CD4-positive, CD25-positive, alpha-beta regulatory T cell (primary cell): ENCODE measurements around the gene NUP93. TPM values are rescaled to one million over a fixed set of nuclear protein-coding genes. Genes with fewer than 3 reads are reported as not detected.
"Not testable (repeated sequence)": the region's sequence is repeated elsewhere in the genome, so short reads cannot be mapped to it uniquely, and the experiment has no call there.

Experiments
- ATAC-seq, 2 donors: fragments of 150-1000 bp; cut with Tn5 transposase; one replicate each; pipeline ENCODE4 v1.10.0; 2021; ENCODE audit warnings: low read depth in 2 of 2, moderate number of reproducible peaks in 2 of 2, moderate library complexity in 1 of 2
- DNase-seq, 3 donors: peaks; one replicate each; pipeline versions ENCODE4 v3.0.0 to v3.0.0-alpha.2; 2012 to 2022; ENCODE audit warnings: mixed read lengths in 1 of 3
- H3K27ac ChIP-seq: one replicate; pipeline ENCODE4 v1.7.0; 2013; ENCODE audit warnings: mild to moderate bottlenecking, low read length; ENCODE audit not compliant: insufficient read depth, poor library complexity, severe bottlenecking
- H3K27me3 ChIP-seq: one replicate; pipeline ENCODE4 v1.7.0; 2013; ENCODE audit warnings: low read length; ENCODE audit not compliant: control insufficient read depth, insufficient read depth
- H3K36me3 ChIP-seq: one replicate; pipeline ENCODE4 v1.7.0; 2013; ENCODE audit warnings: mild to moderate bottlenecking, low read length, moderate library complexity; ENCODE audit not compliant: control insufficient read depth, insufficient read depth
- H3K4me1 ChIP-seq: 2 replicates; pipeline ENCODE4 v1.7.0; 2013; ENCODE audit warnings: mild to moderate bottlenecking, low read length; ENCODE audit not compliant: insufficient read depth, control insufficient read depth, poor library complexity, severe bottlenecking
- H3K4me3 ChIP-seq: one replicate; pipeline ENCODE4 v1.7.0; 2013; ENCODE audit warnings: low read depth, mild to moderate bottlenecking, low read length, moderate library complexity
- H3K9me3 ChIP-seq, 2 experiments: 1 replicate in 1 of 2; 2 replicates in 1 of 2; pipeline ENCODE4 v1.7.0; 2013; ENCODE audit warnings: low read length in 2 of 2, mild to moderate bottlenecking in 1 of 2, moderate library complexity in 1 of 2; ENCODE audit not compliant: control insufficient read depth in 2 of 2
- H3K27ac Mint-ChIP-seq, 3 donors: one replicate each; pipeline ENCODE4 v1.8.0; 2020 to 2022; ENCODE audit warnings: mild to moderate bottlenecking in 3 of 3, mixed read lengths in 3 of 3, moderate library complexity in 2 of 3
- H3K27me3 Mint-ChIP-seq: one replicate; pipeline ENCODE4 v1.8.0; 2022; ENCODE audit warnings: mild to moderate bottlenecking, mixed read lengths
- H3K36me3 Mint-ChIP-seq: one replicate; pipeline ENCODE4 v1.8.0; 2020; ENCODE audit warnings: mixed read lengths
- H3K4me1 Mint-ChIP-seq, 4 donors: one replicate each; pipeline ENCODE4 v1.8.0; 2020 to 2022; ENCODE audit warnings: mixed read lengths in 4 of 4, mild to moderate bottlenecking in 1 of 4
- H3K4me3 Mint-ChIP-seq, 4 donors: one replicate each; pipeline ENCODE4 v1.8.0; 2020 to 2022; ENCODE audit warnings: mild to moderate bottlenecking in 4 of 4, mixed read lengths in 4 of 4, moderate library complexity in 3 of 4
- H3K9me3 Mint-ChIP-seq, 7 donors: one replicate each; pipeline ENCODE4 v1.8.0; 2020 to 2022; ENCODE audit warnings: mixed read lengths in 7 of 7, mild to moderate bottlenecking in 3 of 7, moderate library complexity in 2 of 7
- polyA plus RNA-seq, 4 donors: library from polyadenylated mRNA; unstranded; fragments of 300-500 nt; fragmentation: Illumina TruSeq; gene quantifications; one replicate each; pipeline ENCODE4 v1.2.3, GENCODE V29; 2021
- total RNA-seq: library from RNA; stranded (reverse); gene quantifications from one replicate; pipeline ENCODE4 v1.2.3, GENCODE V29; 2022

NUP93 gene
- total and polyA plus RNA-seq, 5 donors from 2014 or later = 55.0 to 92.7 (median 77.8) TPM

DNA sequence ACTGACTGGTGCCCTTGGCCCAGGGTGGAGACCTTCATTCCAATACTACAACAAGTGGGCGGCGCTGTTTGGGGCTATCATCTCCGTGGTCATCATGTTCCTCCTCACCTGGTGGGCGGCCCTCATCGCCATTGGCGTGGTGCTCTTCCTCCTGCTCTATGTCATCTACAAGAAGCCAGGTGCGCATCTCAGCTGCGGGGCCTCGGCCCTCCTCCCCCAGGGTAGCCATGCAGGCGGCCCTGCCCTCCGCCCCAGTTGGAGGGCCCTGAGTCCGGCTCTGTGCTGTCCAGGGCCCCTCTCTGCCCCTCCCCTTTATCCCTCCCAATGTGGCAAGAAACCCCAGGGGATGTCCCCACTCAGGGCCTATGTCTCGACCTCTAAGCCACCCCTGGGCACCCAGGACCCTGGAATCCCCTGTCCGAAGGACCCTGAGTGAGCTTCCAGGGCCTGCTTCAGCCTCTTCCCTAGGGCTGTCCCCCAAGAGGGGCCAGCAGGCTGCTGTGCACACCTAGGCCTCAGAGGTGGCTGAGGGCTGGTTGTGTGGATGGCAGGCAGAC lies 154.2 kb downstream of the NUP93 start:
- DNase-seq (no peak), ATAC-seq (no peak)
- Mint-ChIP-seq H3K36me3 (no peaks in the 10 kb centered on the region), H3K27ac (no peak overlapping the region), H3K4me1 (no peaks in the 10 kb centered on the region), H3K9me3 (no peaks in the 10 kb centered on the region), H3K27me3 (no peaks in the 10 kb centered on the region), H3K4me3 (no peak overlapping the region)
- Histone ChIP-seq H3K9me3 (no peaks in the 10 kb centered on the region), H3K27me3 (no peaks in the 10 kb centered on the region), H3K36me3 (no peaks in the 10 kb centered on the region), H3K4me1 (no peaks in the 10 kb centered on the region), H3K4me3 (no peak overlapping the region), H3K27ac (no peak overlapping the region)

- H3K27me3 ChIP-seq, H3K9me3 Mint-ChIP-seq, H3K4me1 Mint-ChIP-seq, H3K27ac ChIP-seq, H3K36me3 Mint-ChIP-seq, H3K4me1 ChIP-seq, ATAC-seq, H3K27me3 Mint-ChIP-seq, H3K9me3 ChIP-seq, H3K27ac Mint-ChIP-seq, H3K4me3 ChIP-seq, DNase-seq, H3K36me3 ChIP-seq, H3K4me3 Mint-ChIP-seq: not testable (repeated sequence)
These were observed 155.0 kb downstream of the NUP93 start for GRCh38 chr16:56884929-56885328.

DNA sequence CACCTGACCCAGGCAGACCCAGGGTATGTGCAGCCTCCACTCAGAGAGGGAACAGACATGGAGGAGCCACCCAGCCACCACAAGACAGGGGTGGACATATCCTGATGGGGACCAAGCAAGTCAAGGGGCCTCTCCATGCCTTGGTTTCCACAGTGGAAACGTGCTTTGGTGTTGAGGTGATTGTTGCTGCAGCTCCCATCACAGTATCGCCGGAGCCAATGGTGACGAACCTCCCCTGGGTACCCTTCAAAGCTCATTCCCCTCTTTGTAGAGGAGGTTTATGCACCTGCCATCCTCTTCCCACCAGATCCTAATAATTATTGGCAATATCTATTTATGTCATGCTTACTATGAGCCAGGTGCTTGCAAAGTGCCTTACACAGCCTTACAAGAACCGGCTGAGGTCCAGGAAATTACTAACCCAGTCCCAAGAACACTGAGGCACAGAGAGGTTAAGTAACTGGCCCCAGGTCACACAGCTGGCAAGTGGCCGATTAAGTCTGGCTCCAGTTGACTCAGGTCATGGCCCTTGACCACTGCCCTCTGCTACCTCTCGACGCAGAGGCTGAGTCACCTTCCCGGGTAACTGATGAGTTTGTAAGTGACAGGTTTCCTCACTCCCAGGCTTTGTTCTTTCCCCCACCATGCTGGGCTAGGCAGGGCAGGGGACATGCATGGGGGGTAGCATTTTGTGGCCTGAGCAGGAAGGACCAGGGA lies 155.7 kb downstream of the NUP93 start:
- Histone ChIP-seq H3K27me3 (no peaks in the 10 kb centered on the region), H3K9me3 (no peaks in the 10 kb centered on the region), H3K4me3 (no peak overlapping the region), H3K27ac (no peak overlapping the region), H3K4me1 (no peaks in the 10 kb centered on the region), H3K36me3 (no peaks in the 10 kb centered on the region)
- Mint-ChIP-seq H3K4me3 (no peak overlapping the region), H3K27me3 (no peaks in the 10 kb centered on the region), H3K9me3 (no peaks in the 10 kb centered on the region), H3K4me1 (no peaks in the 10 kb centered on the region), H3K36me3 (no peaks in the 10 kb centered on the region), H3K27ac (peak overlapping the region in 1 of 3 donors; percentile 79)
- ATAC-seq (no peak), DNase-seq (no peak)

- H3K27me3 ChIP-seq = no peaks in the 10 kb centered on the region
- no peak for ATAC-seq
- no peak overlapping the region for H3K27ac Mint-ChIP-seq
- no peaks in the 10 kb centered on the region for H3K36me3 Mint-ChIP-seq
- H3K4me1 Mint-ChIP-seq = no peaks in the 10 kb centered on the region
- H3K4me3 ChIP-seq = no peak overlapping the region
- no peak overlapping the region for H3K4me3 Mint-ChIP-seq
- no peaks in the 10 kb centered on the region for H3K27me3 Mint-ChIP-seq
- no peaks in the 10 kb centered on the region for H3K4me1 ChIP-seq
- no peaks in the 10 kb centered on the region for H3K36me3 ChIP-seq
- H3K27ac ChIP-seq = no peak overlapping the region
- DNase-seq = no peak
- no peaks in the 10 kb centered on the region for H3K9me3 Mint-ChIP-seq
- H3K9me3 ChIP-seq = no peaks in the 10 kb centered on the region
These were observed 156.4 kb downstream of the NUP93 start for GRCh38 chr16:56886296-56886695.

DNA sequence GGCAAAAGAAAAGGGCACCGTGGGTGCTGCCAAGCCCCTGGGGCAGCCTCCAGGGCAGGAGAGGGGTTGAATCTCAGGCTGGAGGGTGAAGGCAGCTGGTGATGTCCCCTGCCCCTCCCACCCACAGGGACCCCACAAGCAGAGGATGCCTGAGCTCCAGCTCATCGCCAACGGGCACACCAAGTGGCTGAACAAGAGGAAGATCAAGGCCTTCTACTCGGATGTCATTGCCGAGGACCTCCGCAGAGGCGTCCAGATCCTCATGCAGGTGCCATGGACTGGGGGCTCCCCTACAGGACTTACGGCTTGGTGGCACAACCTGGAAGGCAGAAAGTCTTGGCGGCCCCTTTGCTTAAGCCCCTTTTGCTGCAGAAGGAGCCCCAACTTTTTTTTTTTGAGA lies 156.9 kb downstream of the NUP93 start:
- H3K27ac Mint-ChIP-seq = no peak overlapping the region
- DNase-seq = no peak
- no peaks in the 10 kb centered on the region for H3K9me3 ChIP-seq
- no peak for ATAC-seq
- H3K4me1 ChIP-seq = no peaks in the 10 kb centered on the region
- no peak overlapping the region for H3K4me3 Mint-ChIP-seq
- H3K27me3 Mint-ChIP-seq = no peaks in the 10 kb centered on the region
- H3K4me3 ChIP-seq = no peak overlapping the region
- no peaks in the 10 kb centered on the region for H3K9me3 Mint-ChIP-seq
- no peaks in the 10 kb centered on the region for H3K27me3 ChIP-seq
- no peaks in the 10 kb centered on the region for H3K36me3 ChIP-seq
- H3K36me3 Mint-ChIP-seq = no peaks in the 10 kb centered on the region
- H3K4me1 Mint-ChIP-seq = no peaks in the 10 kb centered on the region
- H3K27ac ChIP-seq = no peak overlapping the region

DNA sequence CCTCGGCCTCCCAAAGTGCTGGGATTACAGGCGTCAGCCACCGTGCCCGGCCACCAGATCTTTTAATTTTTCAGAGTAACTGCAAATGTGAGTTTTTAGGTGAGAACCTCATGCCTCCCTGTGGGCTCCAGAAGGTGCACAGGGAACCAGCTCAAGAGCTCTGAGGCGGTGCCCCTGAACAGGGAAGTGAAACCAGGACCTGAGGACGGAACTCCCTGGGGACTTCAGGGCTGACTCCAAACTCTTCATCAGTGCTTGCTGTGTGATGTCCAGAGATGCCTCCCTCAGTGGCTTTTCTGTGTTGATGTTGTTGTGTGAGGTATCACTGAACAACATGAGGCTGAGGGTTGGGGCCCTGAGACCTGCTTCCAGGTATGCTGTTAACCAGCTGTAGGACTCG lies 158.9 kb downstream of the NUP93 start:
- H3K27me3 ChIP-seq = no peaks in the 10 kb centered on the region
- H3K9me3 ChIP-seq = no peaks in the 10 kb centered on the region
- H3K4me1 ChIP-seq = no peaks in the 10 kb centered on the region
- H3K36me3 ChIP-seq = no peaks in the 10 kb centered on the region
- H3K27me3 Mint-ChIP-seq = peaks cover 4% of the 10 kb centered on the region
- H3K4me1 Mint-ChIP-seq = no peaks in the 10 kb centered on the region
- H3K27ac Mint-ChIP-seq = no peak overlapping the region
- no peaks in the 10 kb centered on the region for H3K36me3 Mint-ChIP-seq
- no peaks in the 10 kb centered on the region for H3K9me3 Mint-ChIP-seq
- no peak overlapping the region for H3K4me3 Mint-ChIP-seq
- no peak for DNase-seq
- H3K4me3 ChIP-seq = no peak overlapping the region
- ATAC-seq = no peak
- H3K27ac ChIP-seq = no peak overlapping the region

DNA sequence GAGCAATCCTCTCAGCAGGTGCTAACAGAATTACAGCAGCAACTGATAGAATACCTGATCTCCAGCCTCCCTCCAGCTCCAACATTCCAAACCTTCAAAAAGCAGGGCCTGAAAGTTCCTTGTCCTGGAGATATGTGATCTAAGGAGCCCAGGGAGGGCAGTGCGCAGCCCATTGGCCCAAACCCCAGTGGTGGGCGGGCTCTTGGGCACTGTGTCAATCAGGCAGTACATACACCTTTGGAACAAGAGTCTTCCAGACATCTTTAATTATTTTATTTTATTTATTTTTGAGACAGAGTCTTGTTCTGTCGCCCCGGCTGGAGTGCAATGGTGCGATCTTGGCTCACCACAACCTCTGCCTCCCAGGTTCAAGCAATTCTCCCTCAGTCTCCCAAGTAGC lies 159.3 kb downstream of the NUP93 start:
- Mint-ChIP-seq H3K27ac (no peak overlapping the region), H3K36me3 (no peaks in the 10 kb centered on the region), H3K4me3 (no peak overlapping the region), H3K27me3 (peaks cover 4% of the 10 kb centered on the region), H3K9me3 (no peaks in the 10 kb centered on the region), H3K4me1 (no peaks in the 10 kb centered on the region)
- Histone ChIP-seq H3K4me1 (no peaks in the 10 kb centered on the region), H3K36me3 (no peaks in the 10 kb centered on the region), H3K4me3 (no peak overlapping the region), H3K27ac (no peak overlapping the region), H3K9me3 (no peaks in the 10 kb centered on the region), H3K27me3 (no peaks in the 10 kb centered on the region)
- DNase-seq (no peak), ATAC-seq (no peak)

DNA sequence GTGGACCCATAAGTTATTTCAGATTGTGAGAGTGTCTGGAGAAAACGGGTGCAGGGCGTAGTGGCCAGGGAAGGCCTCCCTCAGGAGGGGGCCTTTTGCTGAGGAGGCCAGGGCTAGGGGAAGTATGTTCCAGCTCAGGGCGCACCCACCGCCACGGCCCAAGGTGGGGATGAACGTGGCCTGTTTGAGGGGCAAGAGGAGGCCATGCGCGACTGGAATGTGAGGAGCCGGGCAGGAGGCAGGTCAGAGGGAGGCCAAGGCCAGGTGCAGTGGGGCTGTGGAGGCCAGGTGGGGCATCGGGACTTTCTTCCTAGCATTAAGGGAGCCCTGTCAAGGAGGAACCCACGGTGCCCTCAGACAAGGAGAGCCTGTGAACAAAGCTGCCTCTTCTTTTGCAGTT lies 161.8 kb downstream of the NUP93 start:
- H3K4me3 Mint-ChIP-seq = no peak overlapping the region
- no peaks in the 10 kb centered on the region for H3K9me3 ChIP-seq
- H3K27me3 ChIP-seq = no peaks in the 10 kb centered on the region
- no peak for DNase-seq
- no peaks in the 10 kb centered on the region for H3K36me3 Mint-ChIP-seq
- peak overlapping the region in 1 of 3 donors; percentile 62 for H3K27ac Mint-ChIP-seq
- H3K27ac ChIP-seq = no peak overlapping the region
- H3K4me1 Mint-ChIP-seq = no peaks in the 10 kb centered on the region
- H3K4me3 ChIP-seq = no peak overlapping the region
- peaks cover 9% of the 10 kb centered on the region for H3K27me3 Mint-ChIP-seq
- no peak for ATAC-seq
- no peaks in the 10 kb centered on the region for H3K4me1 ChIP-seq
- H3K36me3 ChIP-seq = no peaks in the 10 kb centered on the region
- H3K9me3 Mint-ChIP-seq = no peaks in the 10 kb centered on the region
